K562 (cell line): ENCODE data around the gene MRPS6. TPM values are rescaled to one million over a fixed set of nuclear protein-coding genes. Genes with fewer than 3 reads are reported as not detected.
A peak's percentile ranks its signal among the peaks of the same experiment; 100 is the strongest.

ENCODE experiments used
- ATAC-seq: fragments of 200-7000 bp; cut with Tn5 transposase; 3 replicates; pipeline ENCODE4 v1.9.1; 2020; ENCODE audit warnings: moderate library complexity
- BruUV-seq: library from RNA; stranded (reverse); fragments of 400-500 nt; replicated peaks from 2 replicates; lab custom pipeline; 2021; lab: Mats Ljungman, UMichigan
- CTCF ChIA-PET: fragments of 300-600 bp; formaldehyde crosslinking; extraction: SDS; loops from one replicate; lab custom pipeline; 2021; ENCODE audit warnings: low intra/inter-chr PET ratio; lab: Yijun Ruan, JAX
- POLR2A ChIA-PET: fragments of 300-600, 350-650 bp; sonication (Branson Sonifier 250); formaldehyde crosslinking; extraction: SDS; loops from one replicate; lab custom pipeline; 2021; ENCODE audit warnings: antibody characterized with exemption, inconsistent platforms; lab: Yijun Ruan, JAX
- DNase-seq, 4 experiments: peaks; one replicate each; pipeline versions ENCODE4 v3.0.0 to v3.0.0-alpha.2; 2011 to 2018; ENCODE audit warnings: low spot score in 3 of 4, mixed read lengths in 3 of 4; ENCODE audit errors: extremely low read depth in 1 of 4
- FAIRE-seq: peaks from 2 replicates; lab custom pipeline; 2011; peaks lifted over from hg19 to GRCh38; lab: Jason Lieb, UNC
- H2AFZ ChIP-seq: 2 replicates; pipeline ENCODE4 v1.6.0; 2011; ENCODE audit warnings: low read depth, low read length, control low read depth, inconsistent platforms
- H3K27ac ChIP-seq: fragments of 200-600 bp; 3 replicates; pipeline ENCODE4 v1.8.0; 2011; ENCODE audit warnings: low read depth, mild to moderate bottlenecking, control low read depth, inconsistent platforms, low read length, moderate library complexity, mixed read lengths; ENCODE audit errors: extremely low read depth
- H3K27me3 ChIP-seq, 2 experiments: fragments of 300-600 bp in 1 of 2; 2 replicates in 1 of 2; 3 replicates in 1 of 2; pipeline versions ENCODE4 v1.6.0 to v1.8.0; 2011; ENCODE audit warnings: inconsistent platforms in 2 of 2, low read length in 2 of 2, mild to moderate bottlenecking in 1 of 2, mixed read lengths in 1 of 2, moderate library complexity in 1 of 2; ENCODE audit not compliant: control insufficient read depth in 2 of 2, insufficient read depth in 2 of 2
- H3K36me3 ChIP-seq: fragments of 300-600 bp; 3 replicates; pipeline ENCODE4 v1.8.0; 2011; ENCODE audit warnings: mild to moderate bottlenecking, low read length, inconsistent platforms; ENCODE audit not compliant: control insufficient read depth, insufficient read depth
- H3K4me1 ChIP-seq, 2 experiments: fragments of 200-600 bp in 1 of 2; replicated peaks in 1 of 2; 2 replicates in 1 of 2; 3 replicates in 1 of 2; pipeline versions ENCODE4 v1.5.1 to v1.8.0; 2011; ENCODE audit warnings: inconsistent platforms in 2 of 2, low read length in 2 of 2, mild to moderate bottlenecking in 1 of 2, mixed read lengths in 1 of 2, moderate library complexity in 1 of 2; ENCODE audit not compliant: control insufficient read depth in 2 of 2, insufficient read depth in 2 of 2
- H3K4me2 ChIP-seq: 2 replicates; pipeline ENCODE4 v1.6.1; 2011; ENCODE audit warnings: low read length, control low read depth, inconsistent platforms, mixed read lengths; ENCODE audit not compliant: insufficient read depth
- H3K4me3 ChIP-seq: fragments of 200-600 bp; sonication (generic), shearing (Covaris generic); 2 replicates; pipeline ENCODE4 v1.5.1; 2016; ENCODE audit warnings: control low read depth, inconsistent platforms
- H3K79me2 ChIP-seq: fragments of 200-600 bp; 3 replicates; pipeline ENCODE4 v1.8.0; 2011; ENCODE audit warnings: low read length, inconsistent platforms; ENCODE audit not compliant: control insufficient read depth, insufficient read depth
- H3K9ac ChIP-seq, 2 experiments: 2 replicates each; pipeline versions ENCODE4 v1.6.0 to v1.6.1; 2011; ENCODE audit warnings: low read depth in 2 of 2, low read length in 2 of 2, control low read depth in 1 of 2, inconsistent platforms in 1 of 2, mild to moderate bottlenecking in 1 of 2, mixed read lengths in 1 of 2; ENCODE audit not compliant: insufficient read depth in 1 of 2
- H3K9me1 ChIP-seq: one replicate; pipeline ENCODE4 v1.6.0; 2011; ENCODE audit warnings: inconsistent platforms, mild to moderate bottlenecking, low read length, moderate library complexity; ENCODE audit not compliant: control insufficient read depth, insufficient read depth
- H3K9me3 ChIP-seq: replicated peaks from 2 replicates; pipeline ENCODE4 v1.5.1; 2011; ENCODE audit warnings: low read depth, low read length, inconsistent platforms; ENCODE audit not compliant: control insufficient read depth, insufficient read depth
- H4K20me1 ChIP-seq: replicated peaks from 2 replicates; pipeline ENCODE4 v1.6.1; 2011; ENCODE audit warnings: low read length, inconsistent platforms, mixed read lengths; ENCODE audit not compliant: control insufficient read depth, insufficient read depth
- ETV5 ChIP-seq: sonication (generic); formaldehyde crosslinking; IDR thresholded peaks from 2 replicates; pipeline ENCODE4 v1.4.0; 2020; ENCODE audit warnings: low read depth, mild to moderate bottlenecking, missing genetic modification reagents
- FOXA3 ChIP-seq, 2 experiments: fragments of 450-650 bp in 1 of 2; sonication (generic) in 1 of 2; formaldehyde crosslinking; IDR thresholded peaks in 1 of 2; conservative IDR thresholded peaks in 1 of 2; 2 replicates each; pipeline versions ENCODE4 v1.4.0 to v1.8.0; 2020 to 2022; ENCODE audit warnings: mild to moderate bottlenecking in 2 of 2, missing genetic modification reagents in 1 of 2
- MEIS2 ChIP-seq: fragments of 450-650 bp; IDR thresholded peaks from 2 replicates; pipeline ENCODE4 v1.6.1; 2014; ENCODE audit warnings: mild to moderate bottlenecking; ENCODE audit not compliant: partially characterized antibody
- PBX2 ChIP-seq, 2 experiments: IDR thresholded peaks in 1 of 2; conservative IDR thresholded peaks in 1 of 2; 2 replicates each; pipeline ENCODE4 v1.6.1; 2016; ENCODE audit warnings: low read depth in 2 of 2, mild to moderate bottlenecking in 1 of 2, missing compliant biosample characterization in 1 of 2, missing genetic modification characterization in 1 of 2, moderate library complexity in 1 of 2
- RFX1 ChIP-seq: fragments of 450-650 bp; IDR thresholded peaks from 2 replicates; pipeline ENCODE4 v1.6.1; 2016; ENCODE audit warnings: mild to moderate bottlenecking, moderate library complexity
- WGBS: fragments of 100-300 bp; shearing (Covaris generic); methylation state at CpG from one replicate; pipeline ENCODE4 v1.1.6; 2016; ENCODE audit warnings: low coverage, mixed read lengths; ENCODE audit not compliant: insufficient coverage; ENCODE audit errors: missing lambda C conversion rate; 5-methylcytosine and 5-hydroxymethylcytosine counted together
- in situ Hi-C: fragments of 300-500 bp; cut with MboI; formaldehyde crosslinking; loops from 4 replicates; pipeline ENCODE4 v1.15.0; 2018; ENCODE audit warnings: inconsistent platforms, mixed read lengths
- intact Hi-C: fragments of 100-400 bp; cut with micrococcal nuclease; formaldehyde crosslinking; loops from 2 replicates; pipeline ENCODE4 v1.14.2; 2022
- polyA plus RNA-seq, 8 experiments: library from polyadenylated mRNA; depleted of rRNA in 4 of 8; stranded (reverse) in 5 of 8; unstranded in 3 of 8; fragments of >200 nt; fragmentation: Nextera tagmentation in 2 of 8; fragmentation: Illumina TruSeq in 1 of 8; extraction: Ambion mirVana in 2 of 8; extraction: Trizol in 1 of 8; gene quantifications; 2 replicates each; pipeline versions ENCODE4 v1.2.1 to v1.2.3, GENCODE V29; 2011 to 2014; ENCODE audit warnings: inconsistent platforms in 1 of 8, missing spikeins in 1 of 8
- total RNA-seq, 7 experiments: library from RNA; depleted of rRNA in 6 of 7; stranded (reverse); fragments of >200 nt in 6 of 7; fragmentation: Illumina TruSeq in 2 of 7; extraction: Trizol in 2 of 7; gene quantifications; 2 replicates each; pipeline versions ENCODE4 v1.2.1 to v1.2.3, GENCODE V29; 2011 to 2021; ENCODE audit warnings: low replicate concordance in 1 of 7

MRPS6 gene
- total and polyA plus RNA-seq, 9 of the 15 experiments (the other 6 are each of a cell fraction or from before 2014, with no cell fraction given) = 26.1 to 72.0 (median 39.3) TPM

DNA sequence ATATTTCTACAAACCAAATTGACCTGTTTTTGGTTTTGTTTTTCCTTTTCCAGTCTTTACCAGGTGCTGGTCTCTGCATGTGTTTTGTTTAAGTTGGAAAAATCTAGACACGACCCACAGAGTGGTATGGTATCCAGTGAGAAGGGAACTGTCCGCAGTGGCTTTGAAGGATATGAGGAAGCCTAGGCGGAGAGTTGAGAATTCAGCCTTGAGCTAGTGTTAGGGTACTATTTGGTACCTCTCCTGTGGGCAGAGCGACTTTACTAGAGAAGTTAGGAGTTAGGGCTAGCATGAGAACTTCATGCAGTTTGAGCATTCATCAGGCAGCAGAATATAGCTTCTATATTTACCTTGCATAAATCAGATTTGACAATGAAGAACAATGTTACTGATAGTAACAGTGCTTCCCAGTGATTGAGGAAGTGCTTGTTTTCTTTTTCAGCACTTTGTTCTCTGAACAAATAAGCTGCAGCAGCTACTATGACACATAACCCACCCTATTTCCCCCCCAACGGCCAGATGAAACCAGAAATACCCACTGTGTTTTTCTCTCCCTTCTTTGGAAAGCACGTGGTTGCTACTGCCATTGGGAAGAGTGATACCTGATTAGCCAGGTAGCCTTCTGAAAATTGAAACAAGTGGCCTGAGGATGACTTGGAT, 19.0 kb downstream of the MRPS6 start (continued):
- TF ChIP-seq FOXA3 (CRISPR knock-in tag; conservative IDR thresholded peaks at IDR 0.05 in 1 of 2, IDR thresholded peaks at IDR 0.05 in 1 of 2) (peak in 1 of 2 experiments; percentile 91; a peak in 2 of 4 replicates), ETV5 (no peak)

- intact Hi-C loops (no loop called here), in situ Hi-C loops (no loop called here)
- no peak for FAIRE-seq
- DNase-seq = no peak
- Histone ChIP-seq H2AFZ (no peak overlapping the region), H3K9ac (no peak overlapping the region), H3K4me3 (no peak overlapping the region), H4K20me1 (peaks cover 8% of the 10 kb centered on the region), H3K27ac (no peak overlapping the region), H3K9me3 (no peaks in the 10 kb centered on the region), H3K4me2 (no peak overlapping the region), H3K36me3 (peaks cover 52% of the 10 kb centered on the region), H3K9me1 (no peaks in the 10 kb centered on the region), H3K4me1 (peaks cover 0 to 11% of the 10 kb centered on the region in 2 experiments; a peak in 1 of 5 replicates), H3K79me2 (peaks cover 95% of the 10 kb centered on the region), H3K27me3 (no peaks in the 10 kb centered on the region)
- CTCF ChIA-PET = no interaction called here
- ATAC-seq = no peak
- 87% methylated on average over 3 of the region's 3 CpGs for WGBS
- POLR2A ChIA-PET = interaction anchor here (0.7 to 3.0 kb wide), 8 partner anchors 8 to 19 kb away, joined by 3 to 14 read pairs (median 5); no protein-coding TSS in a partner anchor
- TF ChIP-seq MEIS2 = peak; percentile 34
- no peak for TF ChIP-seq PBX2 (CRISPR knock-in tag; IDR thresholded peaks at IDR 0.05; ENCODE audit: low read depth)
- peak; percentile 38; the same call in 1 of the 2 replicates for TF ChIP-seq PBX2 (tag; conservative IDR thresholded peaks at IDR 0.05; ENCODE audit: low read depth)
- TF ChIP-seq RFX1 = no peak
- no TSS peak for BruUV-seq
These were observed 19.7 kb downstream of the MRPS6 start for GRCh38 chr21:34093083-34093482.
